ENCODE measurements around the gene PRKAR1B. TPM values are rescaled to one million over a fixed set of nuclear protein-coding genes. Genes with fewer than 3 reads are reported as not detected.
A peak's percentile ranks its signal among the peaks of the same experiment; 100 is the strongest.

PRKAR1B gene
- total RNA-seq, 1 experiment from 2014 or later, result 6.9 TPM

DNA sequence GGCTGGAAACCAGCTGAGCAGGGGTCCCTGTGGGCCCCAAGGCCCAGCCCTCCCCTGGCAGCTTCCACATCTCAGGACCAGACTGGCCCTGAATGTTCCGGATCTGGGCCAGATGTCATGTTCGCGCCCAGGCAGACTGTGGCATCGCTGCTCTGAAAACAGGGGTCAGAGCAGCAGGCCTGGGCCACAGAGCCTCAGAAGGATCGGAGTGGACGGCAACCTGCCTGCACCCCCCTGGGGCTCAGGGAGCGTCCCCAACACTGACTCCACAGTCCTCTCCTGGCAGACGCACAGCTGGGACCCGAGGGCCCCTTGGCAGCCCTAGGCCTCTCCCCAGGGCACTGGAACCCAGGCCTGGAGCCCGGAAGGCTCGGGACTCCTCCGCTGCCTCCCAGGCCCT is 91.9 kb downstream of the PRKAR1B start:
- H3K9me3 ChIP-seq (replicated peaks), result no peaks in the 10 kb centered on the region
- no peaks in the 10 kb centered on the region; the same call in 1 of the 2 replicates for H3K4me1 ChIP-seq
- H3K27ac ChIP-seq, result no peak overlapping the region
- H3K36me3 ChIP-seq, result no peaks in the 10 kb centered on the region
- no peak for DNase-seq
- H3K4me3 ChIP-seq, result no peak overlapping the region
- peaks cover 3% of the 10 kb centered on the region; the same call in 1 of the 2 replicates for H3K27me3 ChIP-seq

DNA sequence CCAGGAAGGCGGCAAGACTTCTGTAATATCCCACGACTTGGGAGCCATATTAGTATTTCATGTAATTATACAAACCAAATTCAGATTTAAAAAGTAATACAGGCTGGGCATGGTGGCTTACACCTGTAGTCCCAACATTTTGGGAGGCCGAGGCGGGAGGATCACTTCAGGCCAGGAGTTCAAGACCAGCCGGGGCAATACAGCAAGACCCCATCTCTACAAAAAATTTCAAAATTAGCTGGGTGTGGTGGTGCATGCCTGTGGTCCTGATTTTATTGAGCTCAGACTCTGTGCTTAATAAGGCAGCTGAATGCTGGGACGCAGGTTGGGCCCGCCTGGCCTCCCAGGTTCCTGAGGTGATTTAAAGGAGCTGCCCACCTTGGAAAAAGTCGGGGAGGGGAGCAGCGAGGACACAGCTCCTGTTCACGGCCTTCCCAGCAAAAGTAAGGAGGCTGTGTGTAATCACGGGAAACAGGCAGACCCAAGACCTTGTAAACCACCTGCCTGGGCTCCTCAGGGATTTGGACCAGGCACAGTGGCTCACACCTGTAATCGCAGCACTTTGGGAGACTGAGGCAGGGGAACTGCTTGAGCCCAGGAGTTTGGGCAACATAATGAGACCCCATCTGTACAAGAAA is 93.6 kb downstream of the PRKAR1B start:
- H3K27ac ChIP-seq, result no peak overlapping the region
- no peaks in the 10 kb centered on the region for H3K36me3 ChIP-seq

DNA sequence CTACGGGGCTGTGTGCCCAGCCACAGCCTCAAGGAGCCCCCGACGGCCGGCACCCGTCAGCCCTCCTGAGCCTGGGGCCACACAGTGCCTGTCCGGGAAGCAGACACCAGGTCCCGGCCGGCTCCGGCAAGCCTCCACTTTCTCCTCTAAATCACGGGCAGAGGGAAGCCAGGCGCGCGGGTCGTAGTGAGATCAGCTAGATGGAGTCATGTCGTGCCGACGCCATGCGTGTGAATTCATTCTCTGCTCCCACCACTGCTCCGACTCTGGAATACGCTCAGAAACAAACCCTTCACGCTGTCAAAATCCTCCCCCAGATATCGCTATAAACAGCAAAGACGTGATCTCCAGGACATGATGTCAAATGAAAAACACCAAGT is 94.3 kb downstream of the PRKAR1B start:
- Histone ChIP-seq H3K27me3 (peaks cover 3% of the 10 kb centered on the region; the same call in 1 of the 2 replicates), H3K27ac (no peak overlapping the region; the same call in 1 of the 2 replicates), H3K4me1 (no peaks in the 10 kb centered on the region; the same call in 1 of the 2 replicates), H3K4me3 (no peak overlapping the region), H3K36me3 (no peaks in the 10 kb centered on the region), H3K9me3 (replicated peaks) (no peaks in the 10 kb centered on the region)
- DNase-seq, result no peak

More for the DNA sequence above, 93.6 kb downstream of the PRKAR1B start:
- H3K9me3 ChIP-seq (replicated peaks), result no peaks in the 10 kb centered on the region
- H3K4me1 ChIP-seq, result no peaks in the 10 kb centered on the region; the same call in 1 of the 2 replicates
- no peak overlapping the region for H3K4me3 ChIP-seq
- peaks cover 3% of the 10 kb centered on the region; the same call in 1 of the 2 replicates for H3K27me3 ChIP-seq
- no peak for DNase-seq

DNA sequence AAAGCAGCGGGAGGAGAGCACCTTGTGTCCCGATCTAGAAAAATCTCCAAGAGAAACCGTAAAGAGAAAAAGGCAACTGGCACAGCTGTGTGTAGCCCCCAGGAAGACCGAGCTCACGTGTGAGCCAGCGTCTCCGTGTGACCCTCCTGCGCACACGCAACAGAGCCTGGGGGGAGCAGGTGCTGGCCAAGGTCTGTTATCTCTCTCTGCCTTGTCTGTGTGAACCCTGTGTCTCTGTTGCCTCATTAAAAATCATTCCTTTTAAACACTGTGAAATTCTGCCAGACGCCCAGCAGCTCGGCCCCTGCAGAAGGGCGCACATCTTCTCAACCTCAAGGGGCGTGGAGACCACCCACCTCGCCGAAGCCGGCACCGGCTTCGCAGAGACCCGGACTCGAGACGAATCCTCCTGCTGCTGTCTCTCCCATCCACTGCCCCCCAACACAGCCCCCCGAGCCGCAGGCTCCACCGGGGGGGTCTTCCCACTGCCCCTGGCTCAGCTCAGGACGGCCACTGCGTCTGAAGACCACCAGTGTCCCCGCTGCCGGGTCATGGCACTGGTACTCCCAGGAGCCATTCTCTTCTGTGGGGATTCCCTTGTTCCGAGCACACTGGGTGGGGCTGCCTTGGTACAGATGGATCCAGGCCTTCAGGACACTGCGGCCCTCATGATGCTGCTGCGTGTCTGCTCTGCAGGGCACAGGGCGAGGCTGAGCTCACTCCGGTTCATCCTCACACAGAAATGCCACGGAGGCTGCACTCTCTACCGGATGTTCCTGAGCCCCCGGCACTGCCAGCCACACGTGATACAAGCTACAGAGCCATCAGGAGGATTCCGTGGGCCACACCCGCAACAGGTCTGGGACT is 94.9 kb downstream of the PRKAR1B start:
- Histone ChIP-seq H3K36me3 (no peaks in the 10 kb centered on the region), H3K9me3 (replicated peaks) (no peaks in the 10 kb centered on the region), H3K4me3 (peak overlapping the region; percentile 35), H3K4me1 (no peaks in the 10 kb centered on the region; the same call in 1 of the 2 replicates), H3K27me3 (peaks cover 3% of the 10 kb centered on the region; the same call in 1 of the 2 replicates), H3K27ac (peak overlapping the region; percentile 51; the same call in 1 of the 2 replicates)
- peak; percentile 57 to 62 for DNase-seq

DNA sequence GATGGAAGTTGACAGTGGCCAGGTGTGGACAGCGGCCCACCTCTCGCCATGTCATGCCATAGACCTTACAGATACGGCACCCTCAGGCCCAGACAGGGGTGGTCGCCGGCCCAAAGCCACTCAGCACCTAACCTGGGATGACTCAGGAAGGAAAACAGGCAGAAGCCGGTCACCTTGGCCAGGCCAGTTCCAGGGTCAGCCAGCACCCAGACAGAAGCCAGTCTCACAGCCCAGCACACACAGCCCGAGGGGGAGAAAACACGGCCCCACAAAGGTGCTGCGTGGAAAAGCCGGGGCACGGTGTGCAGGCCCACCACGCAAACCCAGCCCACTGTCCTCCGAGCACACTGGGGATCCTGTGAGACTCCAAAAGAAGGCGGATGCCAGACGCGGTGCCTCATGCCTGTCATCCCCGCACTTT is 95.8 kb downstream of the PRKAR1B start:
- no peaks in the 10 kb centered on the region for H3K9me3 ChIP-seq (replicated peaks)
- H3K4me1 ChIP-seq, result no peaks in the 10 kb centered on the region; the same call in 1 of the 2 replicates
- H3K27me3 ChIP-seq, result peaks cover 3% of the 10 kb centered on the region; the same call in 1 of the 2 replicates
- H3K36me3 ChIP-seq, result no peaks in the 10 kb centered on the region
- no peak for DNase-seq
- no peak overlapping the region for H3K27ac ChIP-seq
- no peak overlapping the region for H3K4me3 ChIP-seq

DNA sequence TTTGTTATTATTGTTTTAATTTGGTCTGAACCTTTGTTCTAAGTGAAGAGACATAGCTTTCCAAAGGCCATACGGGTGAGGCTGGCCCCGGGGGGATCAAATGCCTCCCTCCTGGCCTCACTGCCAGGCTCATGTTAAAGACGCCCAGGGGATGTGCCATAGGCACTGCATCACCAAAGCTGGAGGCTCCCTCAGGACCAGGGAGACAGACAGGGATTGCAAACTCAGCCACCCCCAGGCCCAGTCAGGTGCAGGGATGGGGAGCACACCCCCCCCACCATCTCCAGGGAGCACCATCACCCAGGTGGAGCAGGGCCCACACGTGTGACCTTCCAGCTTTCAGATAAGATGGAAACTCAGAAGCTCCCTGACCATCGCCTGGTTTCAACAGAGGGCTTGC is 96.5 kb downstream of the PRKAR1B start:
- no peaks in the 10 kb centered on the region; the same call in 1 of the 2 replicates for H3K4me1 ChIP-seq
- H3K27me3 ChIP-seq, result peaks cover 3% of the 10 kb centered on the region; the same call in 1 of the 2 replicates
- no peak for DNase-seq
- H3K9me3 ChIP-seq (replicated peaks), result no peaks in the 10 kb centered on the region
- H3K36me3 ChIP-seq, result no peaks in the 10 kb centered on the region
- no peak overlapping the region for H3K27ac ChIP-seq
- no peak overlapping the region for H3K4me3 ChIP-seq

DNA sequence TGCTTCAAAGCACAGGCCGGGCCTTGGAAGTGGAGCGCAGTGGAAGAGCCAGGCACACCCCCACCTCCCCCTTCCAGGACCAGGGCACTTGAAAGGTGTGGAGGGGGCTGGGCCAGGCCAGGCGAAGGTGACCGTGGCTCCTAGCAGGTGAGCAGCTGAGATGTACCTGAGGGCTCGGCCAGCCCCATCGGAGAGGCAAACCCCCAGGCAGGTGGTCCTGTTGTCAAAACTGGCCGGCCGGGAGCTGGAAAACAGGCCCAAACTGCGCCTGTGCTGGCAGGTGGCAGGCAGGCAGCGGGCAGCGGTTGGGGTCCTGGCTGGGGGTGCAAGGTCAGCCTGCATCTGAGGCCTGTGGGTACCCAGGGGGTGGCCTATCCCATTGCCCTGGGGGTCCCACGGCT is 97.0 kb downstream of the PRKAR1B start:
- H3K9me3 ChIP-seq (replicated peaks), result no peaks in the 10 kb centered on the region
- DNase-seq, result no peak
- H3K36me3 ChIP-seq, result no peaks in the 10 kb centered on the region
- no peak overlapping the region for H3K27ac ChIP-seq
- H3K27me3 ChIP-seq, result peaks cover 3% of the 10 kb centered on the region; the same call in 1 of the 2 replicates
- H3K4me1 ChIP-seq, result no peaks in the 10 kb centered on the region; the same call in 1 of the 2 replicates
- no peak overlapping the region for H3K4me3 ChIP-seq

DNA sequence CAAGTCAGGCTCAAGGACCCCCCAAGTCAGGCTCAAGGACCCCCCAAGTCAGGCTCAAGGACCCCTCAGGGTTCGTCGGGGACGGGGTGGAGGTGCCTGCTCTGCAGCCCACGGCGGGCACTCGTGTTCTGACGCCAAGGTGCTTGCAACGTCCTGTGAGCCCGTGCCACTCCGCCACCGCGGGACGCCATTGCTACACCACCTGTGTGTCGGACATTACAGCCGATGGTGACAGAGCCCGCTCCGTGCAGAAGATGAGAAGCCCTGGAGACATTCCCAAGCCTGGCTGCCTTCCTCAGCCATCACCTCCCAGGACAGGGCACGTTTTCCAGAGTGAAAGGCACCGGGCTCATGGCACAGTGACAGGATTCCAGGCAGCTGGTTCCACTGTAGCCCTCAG is 98.3 kb downstream of the PRKAR1B start:
- no peak for DNase-seq
- H3K4me1 ChIP-seq, result no peaks in the 10 kb centered on the region; the same call in 1 of the 2 replicates
- peaks cover 3% of the 10 kb centered on the region; the same call in 1 of the 2 replicates for H3K27me3 ChIP-seq
- H3K36me3 ChIP-seq, result no peaks in the 10 kb centered on the region
- no peak overlapping the region for H3K27ac ChIP-seq
- no peak overlapping the region for H3K4me3 ChIP-seq
- no peaks in the 10 kb centered on the region for H3K9me3 ChIP-seq (replicated peaks)

DNA sequence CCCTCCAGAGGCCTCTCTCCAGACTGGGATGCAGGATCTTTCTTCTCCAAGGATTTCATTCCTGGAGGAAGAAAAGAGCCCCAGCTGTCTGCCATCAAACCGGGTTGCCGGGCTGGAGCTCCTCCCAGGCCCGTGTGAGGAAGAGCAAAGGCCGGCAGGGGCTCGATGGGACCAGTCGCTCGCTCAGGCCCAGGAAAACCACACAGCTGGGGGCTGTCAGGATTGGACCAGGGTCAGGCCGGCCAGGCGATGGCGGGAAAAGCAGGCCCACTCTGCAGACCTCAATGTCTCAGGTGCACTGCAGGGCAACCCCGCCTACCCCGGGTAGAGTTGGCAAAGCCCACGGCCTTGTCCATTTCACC is 98.7 kb downstream of the PRKAR1B start:
- H3K4me1 ChIP-seq, result no peaks in the 10 kb centered on the region; the same call in 1 of the 2 replicates
- H3K27ac ChIP-seq, result no peak overlapping the region
- DNase-seq, result no peak
- H3K4me3 ChIP-seq, result no peak overlapping the region
- H3K9me3 ChIP-seq (replicated peaks), result no peaks in the 10 kb centered on the region
- peaks cover 3% of the 10 kb centered on the region; the same call in 1 of the 2 replicates for H3K27me3 ChIP-seq
- H3K36me3 ChIP-seq, result no peaks in the 10 kb centered on the region

DNA sequence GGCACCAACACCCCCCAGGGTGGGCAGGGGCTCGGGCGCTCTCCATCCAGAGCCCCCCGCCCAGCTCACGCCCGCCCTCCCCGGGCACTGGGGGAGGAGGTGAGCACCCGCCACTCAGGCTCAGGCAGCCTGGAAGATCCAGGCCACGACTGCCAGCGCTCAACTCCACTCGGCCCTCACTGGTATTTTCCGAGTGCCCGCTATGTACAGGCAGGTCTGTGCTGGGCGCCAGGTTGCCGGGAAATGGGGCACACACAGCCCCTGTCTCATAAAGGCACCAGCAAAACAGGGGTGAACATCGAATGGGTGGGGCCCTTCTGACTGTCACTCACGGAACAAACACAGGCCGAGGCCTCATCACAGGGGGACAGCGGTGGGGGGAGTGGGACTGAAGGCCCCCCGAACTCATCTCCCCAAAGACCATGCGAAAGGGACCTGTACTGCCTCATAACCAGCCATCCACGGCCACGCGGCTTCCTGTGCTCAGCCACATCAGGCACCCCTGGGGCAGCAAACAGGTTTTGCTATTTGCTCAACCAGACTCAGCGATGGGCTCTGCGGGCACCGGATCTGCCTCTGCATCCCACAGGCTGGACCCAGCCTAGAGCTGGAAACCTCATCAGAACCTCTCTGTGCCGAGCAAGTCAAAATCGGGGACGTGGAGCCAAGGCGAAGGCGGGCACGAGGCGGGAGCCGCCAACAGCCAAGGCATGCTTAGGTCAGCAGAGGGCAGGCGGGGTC is 99.2 kb downstream of the PRKAR1B start:
- Histone ChIP-seq H3K36me3 (no peaks in the 10 kb centered on the region), H3K4me1 (no peaks in the 10 kb centered on the region; the same call in 1 of the 2 replicates), H3K27ac (no peak overlapping the region), H3K9me3 (replicated peaks) (no peaks in the 10 kb centered on the region), H3K27me3 (peaks cover 3% of the 10 kb centered on the region; the same call in 1 of the 2 replicates), H3K4me3 (no peak overlapping the region)
- no peak for DNase-seq

DNA sequence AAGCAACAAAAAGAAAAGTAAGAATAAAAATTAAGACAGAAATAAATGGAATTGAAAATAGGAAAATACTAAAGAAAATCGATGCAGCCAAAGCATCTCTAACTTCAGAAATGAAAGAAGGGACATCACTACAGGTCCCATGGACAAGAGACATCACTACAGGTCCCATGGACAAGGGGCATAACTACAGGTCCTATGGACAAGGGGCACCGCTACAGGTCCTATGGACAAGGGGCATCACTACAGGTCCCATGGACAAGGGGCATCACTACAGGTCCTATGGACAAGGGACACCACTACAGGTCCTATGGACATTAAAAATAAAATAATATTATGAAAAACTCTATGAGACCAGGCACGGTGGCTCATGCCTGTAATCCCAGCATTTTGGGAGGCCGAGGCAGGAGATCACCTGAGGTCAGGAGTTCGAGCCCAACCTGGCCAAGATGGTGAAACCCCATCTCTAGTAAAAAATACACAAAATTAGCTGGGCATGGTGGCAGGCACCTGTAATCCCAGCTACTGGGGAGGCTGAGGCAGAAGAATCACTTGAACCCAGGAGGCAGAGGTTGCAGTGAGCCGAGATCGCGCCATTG is 101.6 kb downstream of the PRKAR1B start:
- Histone ChIP-seq H3K9me3 (replicated peaks) (peaks cover 6% of the 10 kb centered on the region; the same call in 1 of the 2 replicates), H3K4me3 (no peak overlapping the region), H3K36me3 (no peaks in the 10 kb centered on the region), H3K27me3 (no peaks in the 10 kb centered on the region), H3K27ac (no peak overlapping the region), H3K4me1 (no peaks in the 10 kb centered on the region)
- no peak for DNase-seq

DNA sequence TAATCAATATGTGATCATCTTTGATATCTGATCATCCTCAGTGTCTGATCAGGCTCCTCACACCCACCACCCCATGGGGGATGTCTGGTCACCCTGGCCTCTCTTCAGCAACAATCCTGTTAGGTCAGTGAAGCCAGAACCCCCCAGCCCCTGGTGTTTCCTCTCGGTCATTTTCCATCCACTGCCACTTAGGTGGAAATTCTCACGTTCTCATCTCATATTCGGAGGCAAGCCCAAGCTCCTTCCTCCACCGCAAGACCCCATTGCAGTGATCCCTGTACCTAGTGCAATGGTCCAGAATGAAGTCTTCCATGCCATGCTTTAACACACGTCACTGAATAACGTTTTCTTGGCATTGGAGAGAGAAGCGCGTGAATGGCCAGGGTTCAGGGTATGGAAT is 103.6 kb downstream of the PRKAR1B start:
- Histone ChIP-seq H3K4me1 (no peaks in the 10 kb centered on the region), H3K27ac (no peak overlapping the region), H3K36me3 (no peaks in the 10 kb centered on the region), H3K4me3 (no peak overlapping the region), H3K27me3 (no peaks in the 10 kb centered on the region), H3K9me3 (replicated peaks) (peaks cover 6% of the 10 kb centered on the region; the same call in 1 of the 2 replicates)
- DNase-seq, result no peak

DNA sequence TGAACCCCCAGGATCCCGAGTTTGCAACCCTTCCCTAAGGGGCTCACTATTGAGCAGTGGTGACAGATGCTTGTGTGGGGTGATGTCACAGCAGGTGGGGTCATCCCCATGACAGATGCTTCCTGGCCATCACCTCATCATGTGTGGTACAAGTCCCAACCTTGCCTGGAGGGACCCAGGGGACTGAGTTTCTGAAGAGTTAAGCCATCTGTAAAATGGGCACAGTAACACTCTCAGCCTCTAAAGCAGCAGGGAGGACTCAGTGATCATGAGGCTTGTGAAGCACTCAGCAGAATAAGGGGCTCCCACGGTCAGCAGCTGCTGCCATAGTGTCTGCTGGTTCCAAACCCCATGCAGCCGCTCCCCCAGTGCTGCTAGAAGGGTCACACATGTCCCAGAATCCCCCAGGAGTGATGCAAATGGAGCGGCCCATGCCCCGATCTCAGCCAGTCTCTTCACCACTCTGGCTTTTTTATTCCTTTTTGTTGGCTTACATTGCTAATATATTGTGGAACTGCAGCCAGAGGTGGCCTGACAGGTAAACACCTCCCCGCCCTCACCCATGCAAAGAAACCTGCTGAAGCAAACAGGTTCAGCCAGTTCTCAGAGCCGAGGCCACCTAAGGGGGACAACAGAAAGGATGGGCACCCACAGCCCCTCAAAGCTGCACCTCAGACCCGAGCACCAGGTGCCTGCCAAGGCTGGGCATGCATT is 105.4 kb downstream of the PRKAR1B start:
- H3K27me3 ChIP-seq, result no peaks in the 10 kb centered on the region
- no peak overlapping the region for H3K27ac ChIP-seq
- H3K4me3 ChIP-seq, result no peak overlapping the region
- H3K9me3 ChIP-seq (replicated peaks), result peaks cover 6% of the 10 kb centered on the region; the same call in 1 of the 2 replicates
- no peak for DNase-seq
- no peaks in the 10 kb centered on the region for H3K36me3 ChIP-seq
- H3K4me1 ChIP-seq, result no peaks in the 10 kb centered on the region

Measured in SJCRH30 (cell line).